PC-3 (cell line): Measurements from ENCODE around the gene PTH1R. TPM values are rescaled to one million over a fixed set of nuclear protein-coding genes. Genes with fewer than 3 reads are reported as not detected.
A peak's percentile ranks its signal among the peaks of the same experiment; 100 is the strongest.

Experiments used
- ATAC-seq: fragments of 200-7000 bp; cut with Tn5 transposase; 2 replicates; pipeline ENCODE4 v1.9.1; 2020; ENCODE audit warnings: mild to moderate bottlenecking, moderate library complexity
- BruUV-seq: library from RNA; stranded (reverse); fragments of 400-500 nt; replicated peaks from 2 replicates; lab custom pipeline; 2021; lab: Mats Ljungman, UMichigan
- CTCF ChIA-PET: fragments of 300-600 bp; sonication (Branson Sonifier 250); formaldehyde crosslinking; loops from one replicate; lab custom pipeline; 2022; ENCODE audit warnings: antibody characterized with exemption; lab: Charles Lee
- POLR2A ChIA-PET: fragments of 300-600 bp; sonication (Branson Sonifier 250); formaldehyde crosslinking; loops from one replicate; lab custom pipeline; 2022; ENCODE audit warnings: antibody characterized with exemption; ENCODE audit not compliant: unreplicated experiment; lab: Charles Lee
- DNase-seq: peaks from one replicate; pipeline ENCODE4 v3.0.0-alpha.2; 2015
- H2AFZ ChIP-seq: fragments of 300-600 bp; sonication (generic); 2 replicates; pipeline ENCODE4 v1.6.0; 2016; ENCODE audit warnings: antibody characterized with exemption, low read length
- H3F3A ChIP-seq: fragments of 300-600 bp; sonication (generic); one replicate; pipeline ENCODE4 v1.6.0; 2017; ENCODE audit warnings: antibody characterized with exemption, low read length, control low read depth, mild to moderate bottlenecking; ENCODE audit not compliant: unreplicated experiment
- H3K27ac ChIP-seq: fragments of 300-600 bp; sonication (generic); 2 replicates; pipeline ENCODE4 v1.5.1; 2016; ENCODE audit warnings: mild to moderate bottlenecking, low read length
- H3K27me3 ChIP-seq: fragments of 300-600 bp; sonication (generic); 2 replicates; pipeline ENCODE4 v1.6.1; 2016; ENCODE audit warnings: low read length, mixed read lengths
- H3K36me3 ChIP-seq: fragments of 300-600 bp; sonication (generic); 2 replicates; pipeline ENCODE4 v1.6.1; 2016; ENCODE audit warnings: low read depth, mixed run types, low read length, mixed read lengths
- H3K4me1 ChIP-seq: fragments of 300-600 bp; sonication (generic); 2 replicates; pipeline ENCODE4 v1.5.1; 2016; ENCODE audit warnings: low read length; ENCODE audit not compliant: insufficient read depth
- H3K4me2 ChIP-seq: fragments of 300-600 bp; sonication (generic); 2 replicates; pipeline ENCODE4 v1.6.0; 2016; ENCODE audit warnings: low read length
- H3K4me3 ChIP-seq: fragments of 300-600 bp; sonication (generic); 2 replicates; pipeline ENCODE4 v1.5.1; 2016; ENCODE audit warnings: mild to moderate bottlenecking, low read length, mixed read lengths
- H3K79me2 ChIP-seq: fragments of 300-600 bp; sonication (generic); 2 replicates; pipeline ENCODE4 v1.6.1; 2017; ENCODE audit warnings: low read length, mixed read lengths
- H3K9ac ChIP-seq: fragments of 300-600 bp; sonication (generic); 2 replicates; pipeline ENCODE4 v1.6.0; 2016; ENCODE audit warnings: mild to moderate bottlenecking, low read length
- H3K9me2 ChIP-seq: fragments of 300-600 bp; sonication (generic); replicated peaks from 2 replicates; pipeline ENCODE4 v1.6.1; 2016; ENCODE audit warnings: mixed run types, low read length, mixed read lengths
- H3K9me3 ChIP-seq: fragments of 300-600 bp; sonication (generic); 2 replicates; pipeline ENCODE4 v1.6.1; 2016; ENCODE audit warnings: low read length, mixed read lengths
- H4K20me1 ChIP-seq: fragments of 300-600 bp; sonication (generic); 2 replicates; pipeline ENCODE4 v1.6.1; 2016; ENCODE audit warnings: low read length, mixed read lengths
- CTCF ChIP-seq: fragments of 300-600 bp; sonication (generic); conservative IDR thresholded peaks from 2 replicates; pipeline ENCODE4 v1.5.1; 2017; ENCODE audit warnings: antibody characterized with exemption, low read depth, mild to moderate bottlenecking, low read length
- EZH2 ChIP-seq: fragments of 300-600 bp; sonication (generic); IDR thresholded peaks from one replicate; pipeline ENCODE4 v1.6.1; 2017; ENCODE audit warnings: antibody characterized with exemption, mild to moderate bottlenecking, low read length; ENCODE audit not compliant: unreplicated experiment
- EZH2phosphoT487 ChIP-seq: fragments of 300-600 bp; sonication (generic); IDR thresholded peaks from 2 replicates; pipeline ENCODE4 v1.6.1; 2018; ENCODE audit warnings: mild to moderate bottlenecking, antibody characterized with exemption, low read length, borderline replicate concordance
- intact Hi-C: fragments of 100-400 bp; cut with micrococcal nuclease; formaldehyde crosslinking; loops from 2 replicates; pipeline ENCODE4 v1.9.0; 2023
- total RNA-seq: library from RNA; depleted of rRNA; stranded (reverse); fragments of >200 nt; gene quantifications from 2 replicates; pipeline ENCODE4 v1.2.3, GENCODE V29; 2014

PTH1R gene
- total RNA-seq, 1 experiment from 2014 or later: not detected

- no peaks in the 10 kb centered on the region for H3K36me3 ChIP-seq
- intact Hi-C loops: no loop called here
- no peaks in the 10 kb centered on the region for H4K20me1 ChIP-seq
- no peak overlapping the region for H3K9ac ChIP-seq
- ChIA-PET CTCF (interaction anchor here (0.7 kb wide), 1 partner anchor 11 kb away, joined by 3 read pairs; no protein-coding TSS in a partner anchor), POLR2A (no interaction called here)
- peaks cover 9% of the 10 kb centered on the region for H3K4me1 ChIP-seq
- DNase-seq (peak; percentile 79), ATAC-seq (peak; percentile 79)
- no peaks in the 10 kb centered on the region for H3F3A ChIP-seq
- no peak overlapping the region for H3K27ac ChIP-seq
- H3K4me3 ChIP-seq: no peak overlapping the region
- no peaks in the 10 kb centered on the region for H3K9me2 ChIP-seq
- BruUV-seq: no TSS peak
- no peaks in the 10 kb centered on the region for H3K79me2 ChIP-seq
- H3K4me2 ChIP-seq: no peak overlapping the region
- H3K9me3 ChIP-seq: no peaks in the 10 kb centered on the region
- H3K27me3 ChIP-seq: no peaks in the 10 kb centered on the region
- TF ChIP-seq EZH2phosphoT487 (no peak), CTCF (no peak), EZH2 (no peak)
- H2AFZ ChIP-seq: no peak overlapping the region
Observed at GRCh38 chr3:46903341-46904302, 26.1 kb downstream of the PTH1R start.

- Histone ChIP-seq H3K9me3 (no peaks in the 10 kb centered on the region), H4K20me1 (no peaks in the 10 kb centered on the region), H3K9me2 (no peaks in the 10 kb centered on the region), H3K4me3 (no peak overlapping the region), H3K4me1 (peaks cover 9% of the 10 kb centered on the region), H3K27ac (no peak overlapping the region), H3K79me2 (no peaks in the 10 kb centered on the region), H3F3A (no peaks in the 10 kb centered on the region), H2AFZ (no peak overlapping the region), H3K36me3 (no peaks in the 10 kb centered on the region), H3K9ac (no peak overlapping the region), H3K27me3 (no peaks in the 10 kb centered on the region), H3K4me2 (no peak overlapping the region)
- CTCF ChIA-PET: interaction anchor here (0.7 kb wide), 1 partner anchor 12 kb away, joined by 3 read pairs; no protein-coding TSS in a partner anchor
- TF ChIP-seq EZH2 (no peak), CTCF (no peak), EZH2phosphoT487 (no peak)
- DNase-seq (no peak), ATAC-seq (no peak)
- POLR2A ChIA-PET: no interaction called here
- no TSS peak for BruUV-seq
- intact Hi-C loops: no loop called here
Observed at GRCh38 chr3:46904303-46905212, 27.0 kb downstream of the PTH1R start.
